H9 (cell line): Measurements from ENCODE around the gene HNMT. TPM values are rescaled to one million over a fixed set of nuclear protein-coding genes. Genes with fewer than 3 reads are reported as not detected.

Source experiments
- DNase-seq: peaks from one replicate; pipeline ENCODE4 v3.0.0-alpha.2; 2017
- H2AFZ ChIP-seq: one replicate; pipeline ENCODE4 v1.6.1; 2013; ENCODE audit warnings: mild to moderate bottlenecking, low read length, control low read depth, moderate library complexity
- H2AK5ac ChIP-seq: 2 replicates; pipeline ENCODE4 v1.6.1; 2013; ENCODE audit warnings: low read length, control low read depth, mixed read lengths; ENCODE audit not compliant: insufficient read length
- H2BK120ac ChIP-seq: one replicate; pipeline ENCODE4 v1.6.1; 2013; ENCODE audit warnings: low read depth, mild to moderate bottlenecking, low read length, control low read depth, inconsistent platforms; ENCODE audit not compliant: poor library complexity, severe bottlenecking
- H2BK12ac ChIP-seq: 2 replicates; pipeline ENCODE4 v1.6.1; 2013; ENCODE audit warnings: low read length, control low read depth, mixed read lengths, low read depth; ENCODE audit not compliant: insufficient read length
- H2BK15ac ChIP-seq: 2 replicates; pipeline ENCODE4 v1.6.1; 2013; ENCODE audit warnings: low read depth, low read length, control low read depth
- H2BK20ac ChIP-seq: one replicate; pipeline ENCODE4 v1.6.1; 2013; ENCODE audit warnings: low read depth, mild to moderate bottlenecking, low read length, control low read depth, inconsistent platforms; ENCODE audit not compliant: poor library complexity, severe bottlenecking
- H2BK5ac ChIP-seq: 2 replicates; pipeline ENCODE4 v1.6.1; 2013; ENCODE audit warnings: low read length, control low read depth, mixed read lengths; ENCODE audit not compliant: insufficient read length
- H3K14ac ChIP-seq: 2 replicates; pipeline ENCODE4 v1.6.1; 2013; ENCODE audit warnings: low read length, control low read depth; ENCODE audit not compliant: insufficient read depth
- H3K18ac ChIP-seq: 2 replicates; pipeline ENCODE4 v1.6.1; 2013; ENCODE audit warnings: low read depth, mild to moderate bottlenecking, mixed read lengths, low read length, control low read depth; ENCODE audit not compliant: insufficient read length
- H3K23ac ChIP-seq: 2 replicates; pipeline ENCODE4 v1.6.1; 2013; ENCODE audit warnings: low read length, control low read depth, mixed read lengths, low read depth; ENCODE audit not compliant: insufficient read length
- H3K23me2 ChIP-seq: 2 replicates; pipeline ENCODE4 v1.6.1; 2013; ENCODE audit warnings: low read depth, mild to moderate bottlenecking, mixed read lengths, low read length, control low read depth; ENCODE audit not compliant: insufficient read length, poor library complexity, severe bottlenecking
- H3K27ac ChIP-seq: 2 replicates; pipeline ENCODE4 v1.5.1; 2013; ENCODE audit warnings: low read length, control low read depth, mixed read lengths, low read depth; ENCODE audit not compliant: insufficient read length
- H3K27me3 ChIP-seq: 2 replicates; pipeline ENCODE4 v1.6.1; 2013; ENCODE audit warnings: low read length, control low read depth, inconsistent platforms; ENCODE audit not compliant: insufficient read depth
- H3K4ac ChIP-seq: 2 replicates; pipeline ENCODE4 v1.6.1; 2013; ENCODE audit warnings: low read depth, mild to moderate bottlenecking, control low read depth, inconsistent platforms, low read length, moderate library complexity
- H3K4me1 ChIP-seq: 2 replicates; pipeline ENCODE4 v1.6.1; 2013; ENCODE audit warnings: low read length, control low read depth, inconsistent platforms; ENCODE audit not compliant: insufficient read depth
- H3K4me2 ChIP-seq: 2 replicates; pipeline ENCODE4 v1.6.1; 2013; ENCODE audit warnings: low read length, control low read depth, mixed read lengths; ENCODE audit not compliant: insufficient read length, insufficient read depth
- H3K56ac ChIP-seq: 2 replicates; pipeline ENCODE4 v1.6.1; 2013; ENCODE audit warnings: low read depth, mild to moderate bottlenecking, mixed read lengths, low read length, control low read depth; ENCODE audit not compliant: insufficient read length
- H3K79me1 ChIP-seq: 2 replicates; pipeline ENCODE4 v1.6.1; 2013; ENCODE audit warnings: low read depth, mild to moderate bottlenecking, moderate library complexity, low read length, control low read depth, inconsistent platforms; ENCODE audit not compliant: insufficient read depth, poor library complexity, severe bottlenecking
- H3K79me2 ChIP-seq: 2 replicates; pipeline ENCODE4 v1.6.1; 2013; ENCODE audit warnings: low read length, control low read depth, inconsistent platforms; ENCODE audit not compliant: insufficient read depth
- H3K9ac ChIP-seq: 2 replicates; pipeline ENCODE4 v1.6.1; 2013; ENCODE audit warnings: low read length, control low read depth, mixed read lengths; ENCODE audit not compliant: insufficient read length; ENCODE audit errors: extremely low read depth
- H3K9me3 ChIP-seq: one replicate; pipeline ENCODE4 v1.6.1; 2013; ENCODE audit warnings: low read depth, low read length, inconsistent platforms; ENCODE audit not compliant: control insufficient read depth
- H3T11ph ChIP-seq: one replicate; pipeline ENCODE4 v1.6.1; 2013; ENCODE audit warnings: mild to moderate bottlenecking, low read length, control low read depth, inconsistent platforms
- H4K20me1 ChIP-seq: one replicate; pipeline ENCODE4 v1.6.1; 2013; ENCODE audit not compliant: control insufficient read depth, insufficient read length, insufficient read depth
- H4K5ac ChIP-seq: 2 replicates; pipeline ENCODE4 v1.6.1; 2013; ENCODE audit warnings: low read depth, mild to moderate bottlenecking, mixed read lengths, low read length, control low read depth; ENCODE audit not compliant: insufficient read length
- H4K8ac ChIP-seq: replicated peaks from 2 replicates; pipeline ENCODE4 v1.6.1; 2013; ENCODE audit warnings: low read length, control low read depth, mixed read lengths, low read depth; ENCODE audit not compliant: insufficient read length
- H4K91ac ChIP-seq: 2 replicates; pipeline ENCODE4 v1.6.1; 2013; ENCODE audit warnings: low read depth, mild to moderate bottlenecking, moderate library complexity, mixed read lengths, low read length, control low read depth; ENCODE audit not compliant: insufficient read length
- H3K27ac Mint-ChIP-seq, 3 experiments: 2 replicates in 2 of 3; 3 replicates in 1 of 3; pipeline ENCODE4 v1.8.0; 2020 to 2021; ENCODE audit warnings: mixed read lengths in 3 of 3, mild to moderate bottlenecking in 1 of 3, moderate library complexity in 1 of 3
- H3K27me3 Mint-ChIP-seq: 2 replicates; pipeline ENCODE4 v1.8.0; 2021; ENCODE audit warnings: low read depth, mild to moderate bottlenecking, moderate library complexity, mixed read lengths
- H3K36me3 Mint-ChIP-seq, 3 experiments: 2 replicates in 2 of 3; 3 replicates in 1 of 3; pipeline ENCODE4 v1.8.0; 2020 to 2021; ENCODE audit warnings: low read depth in 3 of 3, mixed read lengths in 3 of 3; ENCODE audit not compliant: insufficient read depth in 1 of 3
- H3K4me1 Mint-ChIP-seq, 2 experiments: 2 replicates each; pipeline ENCODE4 v1.8.0; 2020; ENCODE audit warnings: mixed read lengths in 2 of 2
- H3K4me3 Mint-ChIP-seq, 2 experiments: 2 replicates in 1 of 2; 3 replicates in 1 of 2; pipeline ENCODE4 v1.8.0; 2020 to 2021; ENCODE audit warnings: mild to moderate bottlenecking in 2 of 2, mixed read lengths in 2 of 2, moderate library complexity in 1 of 2
- H3K9me3 Mint-ChIP-seq, 2 experiments: 2 replicates in 1 of 2; 3 replicates in 1 of 2; pipeline ENCODE4 v1.8.0; 2020; ENCODE audit warnings: mild to moderate bottlenecking in 2 of 2, mixed read lengths in 2 of 2, moderate library complexity in 1 of 2
- total RNA-seq: library from RNA; stranded (reverse); gene quantifications from 2 replicates; pipeline ENCODE4 v1.2.1, GENCODE V29; 2021
- TF ChIP-seq, protein P1 (sequence below): fragments of 200-600 bp; sonication (generic); conservative IDR thresholded peaks from 3 replicates; pipeline ENCODE4 v1.8.0; 2021; ENCODE audit warnings: antibody characterized with exemption, mild to moderate bottlenecking

HNMT gene
- total RNA-seq, 1 experiment from 2014 or later = 1.3 TPM

DNA sequence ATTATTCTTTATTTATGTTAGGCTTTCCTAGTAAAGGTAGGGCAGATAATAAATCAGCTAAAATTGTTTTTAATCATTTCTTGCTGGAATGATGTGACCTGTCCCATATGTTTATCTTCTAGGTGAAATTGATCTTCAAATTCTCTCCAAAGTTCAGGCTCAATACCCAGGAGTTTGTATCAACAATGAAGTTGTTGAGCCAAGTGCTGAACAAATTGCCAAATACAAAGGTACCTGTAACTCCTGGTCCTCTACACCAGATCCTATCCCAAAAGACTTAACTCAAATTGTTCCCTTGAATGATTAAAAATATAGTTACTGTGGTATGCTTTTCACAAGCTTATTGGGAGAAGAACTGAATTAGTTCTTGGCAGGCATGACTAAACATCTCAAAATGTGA, 36.5 kb downstream of the HNMT start:
- Mint-ChIP-seq H3K27me3 (no peaks in the 10 kb centered on the region), H3K4me1 (no peaks in the 10 kb centered on the region), H3K36me3 (no peaks in the 10 kb centered on the region), H3K9me3 (peaks cover 2 to 5% of the 10 kb centered on the region in 2 experiments; a peak in 1 of 5 replicates), H3K4me3 (no peak overlapping the region), H3K27ac (no peak overlapping the region)
- no peak overlapping the region for H3K4me2 ChIP-seq
- no peak overlapping the region for H3K18ac ChIP-seq
- no peak overlapping the region for H2BK20ac ChIP-seq
- TF ChIP-seq, protein P1, sequence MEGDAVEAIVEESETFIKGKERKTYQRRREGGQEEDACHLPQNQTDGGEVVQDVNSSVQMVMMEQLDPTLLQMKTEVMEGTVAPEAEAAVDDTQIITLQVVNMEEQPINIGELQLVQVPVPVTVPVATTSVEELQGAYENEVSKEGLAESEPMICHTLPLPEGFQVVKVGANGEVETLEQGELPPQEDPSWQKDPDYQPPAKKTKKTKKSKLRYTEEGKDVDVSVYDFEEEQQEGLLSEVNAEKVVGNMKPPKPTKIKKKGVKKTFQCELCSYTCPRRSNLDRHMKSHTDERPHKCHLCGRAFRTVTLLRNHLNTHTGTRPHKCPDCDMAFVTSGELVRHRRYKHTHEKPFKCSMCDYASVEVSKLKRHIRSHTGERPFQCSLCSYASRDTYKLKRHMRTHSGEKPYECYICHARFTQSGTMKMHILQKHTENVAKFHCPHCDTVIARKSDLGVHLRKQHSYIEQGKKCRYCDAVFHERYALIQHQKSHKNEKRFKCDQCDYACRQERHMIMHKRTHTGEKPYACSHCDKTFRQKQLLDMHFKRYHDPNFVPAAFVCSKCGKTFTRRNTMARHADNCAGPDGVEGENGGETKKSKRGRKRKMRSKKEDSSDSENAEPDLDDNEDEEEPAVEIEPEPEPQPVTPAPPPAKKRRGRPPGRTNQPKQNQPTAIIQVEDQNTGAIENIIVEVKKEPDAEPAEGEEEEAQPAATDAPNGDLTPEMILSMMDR = no peak
- H2AK5ac ChIP-seq = no peak overlapping the region
- DNase-seq = no peak
- no peak overlapping the region for H2BK15ac ChIP-seq
- H2BK120ac ChIP-seq = no peak overlapping the region
- no peaks in the 10 kb centered on the region for H3K9me3 ChIP-seq
- H3K79me1 ChIP-seq = no peaks in the 10 kb centered on the region
- H3K27me3 ChIP-seq = no peaks in the 10 kb centered on the region
- no peaks in the 10 kb centered on the region for H3K23me2 ChIP-seq
- H3K27ac ChIP-seq = no peak overlapping the region
- no peak overlapping the region for H4K8ac ChIP-seq
- H4K91ac ChIP-seq = no peak overlapping the region
- H3T11ph ChIP-seq = no peak overlapping the region
- H3K23ac ChIP-seq = no peak overlapping the region
- no peaks in the 10 kb centered on the region for H3K4me1 ChIP-seq
- no peak overlapping the region for H2AFZ ChIP-seq
- H3K9ac ChIP-seq = no peak overlapping the region
- no peak overlapping the region for H3K14ac ChIP-seq
- H4K20me1 ChIP-seq = no peaks in the 10 kb centered on the region
- H2BK12ac ChIP-seq = no peak overlapping the region
- no peak overlapping the region for H4K5ac ChIP-seq
- no peaks in the 10 kb centered on the region for H3K79me2 ChIP-seq
- no peak overlapping the region for H3K4ac ChIP-seq
- no peak overlapping the region for H2BK5ac ChIP-seq
- no peak overlapping the region for H3K56ac ChIP-seq
